GM12878 (cell line): ENCODE measurements around the gene KIR3DL2. TPM values are rescaled to one million over a fixed set of nuclear protein-coding genes. Genes with fewer than 3 reads are reported as not detected.

Experiments used
- ATAC-seq: fragments of 200-7000 bp; cut with Tn5 transposase; 3 replicates; pipeline ENCODE4 v1.9.1; 2020; ENCODE audit warnings: mild to moderate bottlenecking, moderate library complexity
- BruUV-seq: library from RNA; stranded (reverse); fragments of 400-500 nt; replicated peaks from 2 replicates; lab custom pipeline; 2021; lab: Mats Ljungman, UMichigan
- CTCF ChIA-PET: fragments of 300-600 bp; sonication (Branson Sonifier 250); formaldehyde crosslinking; extraction: SDS; loops from one replicate; lab custom pipeline; 2021; ENCODE audit warnings: inconsistent platforms; lab: Yijun Ruan, JAX
- POLR2A ChIA-PET: fragments of 350-600 bp; formaldehyde crosslinking; extraction: SDS; loops from one replicate; lab custom pipeline; 2021; ENCODE audit warnings: inconsistent platforms; lab: Charles Lee
- RAD21 ChIA-PET: fragments of 300-600 bp; sonication (Branson Sonifier 250); formaldehyde crosslinking; loops from one replicate; lab custom pipeline; 2023; ENCODE audit warnings: antibody characterized with exemption; ENCODE audit not compliant: unreplicated experiment; lab: Charles Lee
- SMC1A ChIA-PET: fragments of 300-600 bp; sonication (Branson Sonifier 250); formaldehyde crosslinking; loops from one replicate; lab custom pipeline; 2023; ENCODE audit not compliant: unreplicated experiment, uncharacterized antibody; lab: Charles Lee
- DNase-seq: peaks from one replicate; pipeline ENCODE4 v3.0.0-alpha.2; 2011; ENCODE audit warnings: low read depth, low spot score
- FAIRE-seq: peaks from 3 replicates; lab custom pipeline; 2011; peaks lifted over from hg19 to GRCh38; lab: Jason Lieb, UNC
- H2AFZ ChIP-seq: 2 replicates; pipeline ENCODE4 v1.6.0; 2011; ENCODE audit warnings: low read depth, low read length, control low read depth; ENCODE audit not compliant: control insufficient read depth
- H3K27ac ChIP-seq: 2 replicates; pipeline ENCODE4 v1.5.1; 2011; ENCODE audit warnings: control low read depth; ENCODE audit not compliant: control insufficient read depth, insufficient read depth
- H3K27me3 ChIP-seq, 2 experiments: replicated peaks in 1 of 2; 2 replicates each; pipeline versions ENCODE4 v1.6.0 to v1.6.1; 2011; ENCODE audit warnings: low read length in 1 of 2; ENCODE audit not compliant: control insufficient read depth in 2 of 2, insufficient read depth in 2 of 2
- H3K36me3 ChIP-seq, 2 experiments: 2 replicates each; pipeline ENCODE4 v1.5.1; 2011; ENCODE audit warnings: low read length in 1 of 2; ENCODE audit not compliant: control insufficient read depth in 2 of 2, insufficient read depth in 2 of 2
- H3K4me1 ChIP-seq: 2 replicates; pipeline ENCODE4 v1.6.1; 2011; ENCODE audit warnings: mild to moderate bottlenecking, low read length, moderate library complexity, mixed read lengths; ENCODE audit not compliant: control insufficient read depth, insufficient read depth
- H3K4me2 ChIP-seq: 2 replicates; pipeline ENCODE4 v1.6.0; 2011; ENCODE audit warnings: control low read depth; ENCODE audit not compliant: control insufficient read depth, insufficient read depth
- H3K4me3 ChIP-seq: fragments of 200-600 bp; sonication (generic); 2 replicates; pipeline ENCODE4 v1.5.1; 2016
- H3K79me2 ChIP-seq: 2 replicates; pipeline ENCODE4 v1.6.0; 2011; ENCODE audit warnings: low read length; ENCODE audit not compliant: control insufficient read depth, insufficient read depth
- H3K9ac ChIP-seq: 2 replicates; pipeline ENCODE4 v1.8.0; 2011; ENCODE audit warnings: low read length, control low read depth, mixed read lengths; ENCODE audit not compliant: control insufficient read depth, insufficient read depth
- H3K9me3 ChIP-seq: replicated peaks from 3 replicates; pipeline ENCODE4 v1.5.1; 2011; ENCODE audit warnings: mild to moderate bottlenecking, low read length; ENCODE audit not compliant: control insufficient read depth, insufficient read depth
- H4K20me1 ChIP-seq: 2 replicates; pipeline ENCODE4 v1.6.0; 2011; ENCODE audit not compliant: control insufficient read depth, insufficient read depth
- CEBPB ChIP-seq, 2 experiments: fragments of 150-350 bp in 1 of 2; IDR thresholded peaks; 2 replicates each; pipeline ENCODE4 v1.6.1; 2012 to 2014; ENCODE audit warnings: low read depth in 2 of 2, low read length in 2 of 2, borderline replicate concordance in 1 of 2, inconsistent platforms in 1 of 2
- HCFC1 ChIP-seq: fragments of 150-350 bp; IDR thresholded peaks from 2 replicates; pipeline ENCODE4 v1.6.1; 2014; ENCODE audit warnings: low read length
- KLF5 ChIP-seq: fragments of 450-650 bp; IDR thresholded peaks from 2 replicates; pipeline ENCODE4 v1.6.1; 2014; ENCODE audit warnings: mild to moderate bottlenecking; ENCODE audit not compliant: partially characterized antibody
- MEF2B ChIP-seq: fragments of 450-650 bp; IDR thresholded peaks from 2 replicates; pipeline ENCODE4 v1.6.1; 2018; ENCODE audit warnings: mild to moderate bottlenecking, moderate library complexity; ENCODE audit not compliant: partially characterized antibody, poor library complexity, severe bottlenecking
- NFXL1 ChIP-seq: fragments of 450-650 bp; IDR thresholded peaks from 2 replicates; pipeline ENCODE4 v1.6.1; 2017; ENCODE audit warnings: antibody characterized with exemption, mild to moderate bottlenecking, borderline replicate concordance
- PML ChIP-seq: IDR thresholded peaks from 2 replicates; pipeline ENCODE4 v1.6.1; 2012; ENCODE audit warnings: low read length, inconsistent platforms
- SREBF2 ChIP-seq: IDR thresholded peaks from 2 replicates; pipeline ENCODE4 v1.6.1; 2012; ENCODE audit warnings: mild to moderate bottlenecking, low read length
- SRF ChIP-seq, 2 experiments: IDR thresholded peaks; 2 replicates each; pipeline ENCODE4 v1.6.1; 2011; ENCODE audit warnings: low read depth in 2 of 2, low read length in 2 of 2, mild to moderate bottlenecking in 1 of 2, moderate library complexity in 1 of 2
- STAT1 ChIP-seq: fragments of 450-650 bp; conservative IDR thresholded peaks from 2 replicates; pipeline ENCODE4 v1.6.1; 2014; ENCODE audit warnings: antibody characterized with exemption, mild to moderate bottlenecking
- TCF3 ChIP-seq: IDR thresholded peaks from 2 replicates; pipeline ENCODE4 v1.6.1; 2012; ENCODE audit warnings: low read depth, mild to moderate bottlenecking, low read length, borderline replicate concordance; ENCODE audit not compliant: insufficient read depth
- WRNIP1 ChIP-seq: IDR thresholded peaks from 2 replicates; pipeline ENCODE4 v1.6.1; 2011; ENCODE audit warnings: low read depth, low read length, improper control_type of control experiment, borderline replicate concordance
- ZNF384 ChIP-seq: IDR thresholded peaks from 2 replicates; pipeline ENCODE4 v1.6.1; 2012; ENCODE audit warnings: low read depth, mild to moderate bottlenecking, low read length, improper control_type of control experiment, borderline replicate concordance
- ZNF622 ChIP-seq: fragments of 450-650 bp; IDR thresholded peaks from 2 replicates; pipeline ENCODE4 v1.6.1; 2017; ENCODE audit warnings: mild to moderate bottlenecking, inconsistent platforms
- WGBS: methylation state at CpG from one replicate; pipeline ENCODE4 v1.1.6; 2016; ENCODE audit warnings: low lambda C conversion rate; ENCODE audit not compliant: insufficient replicate concordance, insufficient coverage; ENCODE audit errors: missing lambda C conversion rate; 5-methylcytosine and 5-hydroxymethylcytosine counted together
- in situ Hi-C: fragments of 300-500 bp; cut with MboI; formaldehyde crosslinking; loops from 9 replicates; pipeline ENCODE4 v1.14.3; 2018; ENCODE audit warnings: mixed read lengths
- intact Hi-C: fragments of 100-400 bp; cut with micrococcal nuclease; formaldehyde crosslinking; loops from one replicate; pipeline ENCODE4 v1.14.2; 2022; ENCODE audit not compliant: unreplicated experiment
- polyA plus RNA-seq, 11 experiments: library from polyadenylated mRNA; depleted of rRNA in 4 of 11; unstranded in 6 of 11; stranded (reverse) in 5 of 11; fragments of >200 nt; fragmentation: Nextera tagmentation in 4 of 11; fragmentation: Illumina TruSeq in 1 of 11; extraction: Ambion mirVana in 4 of 11; extraction: Trizol in 1 of 11; gene quantifications; 1 replicate in 1 of 11; 2 replicates in 10 of 11; pipeline versions ENCODE4 v1.2.1 to v1.2.3, GENCODE V29; 2011 to 2016; ENCODE audit warnings: inconsistent platforms in 2 of 11, missing spikeins in 2 of 11, low read depth in 1 of 11
- total RNA-seq, 4 experiments: library from RNA; depleted of rRNA in 3 of 4; stranded (reverse); fragments of >200 nt in 3 of 4; fragmentation: Illumina TruSeq in 1 of 4; extraction: Trizol in 1 of 4; gene quantifications; 2 replicates each; pipeline versions ENCODE4 v1.2.1 to v1.2.3, GENCODE V29; 2013 to 2021

Gene KIR3DL2
- total and polyA plus RNA-seq, 10 of the 15 experiments (the other 5 are each of a cell fraction or from before 2014, with no cell fraction given), result 0.39 TPM; not detected in 9

GRCh38 chr19:54804101-54804500, 46.1 kb upstream of the KIR3DL2 start:
- ChIA-PET SMC1A (no interaction called here), POLR2A (no interaction called here), RAD21 (no interaction called here), CTCF (no interaction called here)
- H4K20me1 ChIP-seq, result no peaks in the 10 kb centered on the region
- H3K9ac ChIP-seq, result no peak overlapping the region
- H3K27ac ChIP-seq, result no peak overlapping the region
- intact Hi-C loops, result no loop called here
- ATAC-seq (no peak), DNase-seq (no peak), FAIRE-seq (no peak)
- no peak overlapping the region for H3K4me3 ChIP-seq
- H2AFZ ChIP-seq, result no peak overlapping the region
- no TSS peak for BruUV-seq
- H3K4me1 ChIP-seq, result no peaks in the 10 kb centered on the region
- 6% methylated on average over 5 of the region's 5 CpGs for WGBS
- H3K36me3 ChIP-seq, result no peaks in the 10 kb centered on the region
- no peaks in the 10 kb centered on the region for H3K9me3 ChIP-seq
- no peaks in the 10 kb centered on the region for H3K79me2 ChIP-seq
- no peaks in the 10 kb centered on the region for H3K27me3 ChIP-seq
- TF ChIP-seq PML, result no peak
- no peak for TF ChIP-seq ZNF622
- no peak for TF ChIP-seq WRNIP1
- no peak for TF ChIP-seq HCFC1
- TF ChIP-seq KLF5, result no peak
- no peak for TF ChIP-seq SRF (IDR thresholded peaks at IDR 0.05; ENCODE audit: low read depth in 2 of 2, low read length in 2 of 2)
- TF ChIP-seq ZNF384, result no peak
- TF ChIP-seq CEBPB (IDR thresholded peaks at IDR 0.05; ENCODE audit: borderline replicate concordance in 1 of 2, low read depth in 2 of 2, low read length in 2 of 2), result no peak
- TF ChIP-seq NFXL1, result no peak
- TF ChIP-seq TCF3, result no peak
- TF ChIP-seq STAT1, result no peak
- TF ChIP-seq MEF2B, result no peak
- TF ChIP-seq SREBF2, result no peak
- TF ChIP-seq, all 136 proteins: peak for 0
- no peak overlapping the region for H3K4me2 ChIP-seq
- in situ Hi-C loops, result no loop called here
